K562 (cell line): ENCODE data around the gene CAPN5. TPM values are rescaled to one million over a fixed set of nuclear protein-coding genes. Genes with fewer than 3 reads are reported as not detected.

Experiments used
- ATAC-seq: fragments of 200-7000 bp; cut with Tn5 transposase; 3 replicates; pipeline ENCODE4 v1.9.1; 2020; ENCODE audit warnings: moderate library complexity
- BruUV-seq: library from RNA; stranded (reverse); fragments of 400-500 nt; replicated peaks from 2 replicates; lab custom pipeline; 2021; lab: Mats Ljungman, UMichigan
- CTCF ChIA-PET: fragments of 300-600 bp; formaldehyde crosslinking; extraction: SDS; loops from one replicate; lab custom pipeline; 2021; ENCODE audit warnings: low intra/inter-chr PET ratio; lab: Yijun Ruan, JAX
- POLR2A ChIA-PET: fragments of 300-600, 350-650 bp; sonication (Branson Sonifier 250); formaldehyde crosslinking; extraction: SDS; loops from one replicate; lab custom pipeline; 2021; ENCODE audit warnings: antibody characterized with exemption, inconsistent platforms; lab: Yijun Ruan, JAX
- DNase-seq, 4 experiments: peaks; one replicate each; pipeline versions ENCODE4 v3.0.0 to v3.0.0-alpha.2; 2011 to 2018; ENCODE audit warnings: low spot score in 3 of 4, mixed read lengths in 3 of 4; ENCODE audit errors: extremely low read depth in 1 of 4
- FAIRE-seq: peaks from 2 replicates; lab custom pipeline; 2011; peaks lifted over from hg19 to GRCh38; lab: Jason Lieb, UNC
- H2AFZ ChIP-seq: 2 replicates; pipeline ENCODE4 v1.6.0; 2011; ENCODE audit warnings: low read depth, low read length, control low read depth, inconsistent platforms
- H3K27ac ChIP-seq: fragments of 200-600 bp; 3 replicates; pipeline ENCODE4 v1.8.0; 2011; ENCODE audit warnings: low read depth, mild to moderate bottlenecking, control low read depth, inconsistent platforms, low read length, moderate library complexity, mixed read lengths; ENCODE audit errors: extremely low read depth
- H3K27me3 ChIP-seq, 2 experiments: fragments of 300-600 bp in 1 of 2; 2 replicates in 1 of 2; 3 replicates in 1 of 2; pipeline versions ENCODE4 v1.6.0 to v1.8.0; 2011; ENCODE audit warnings: inconsistent platforms in 2 of 2, low read length in 2 of 2, mild to moderate bottlenecking in 1 of 2, mixed read lengths in 1 of 2, moderate library complexity in 1 of 2; ENCODE audit not compliant: control insufficient read depth in 2 of 2, insufficient read depth in 2 of 2
- H3K36me3 ChIP-seq: fragments of 300-600 bp; 3 replicates; pipeline ENCODE4 v1.8.0; 2011; ENCODE audit warnings: mild to moderate bottlenecking, low read length, inconsistent platforms; ENCODE audit not compliant: control insufficient read depth, insufficient read depth
- H3K4me1 ChIP-seq, 2 experiments: fragments of 200-600 bp in 1 of 2; replicated peaks in 1 of 2; 2 replicates in 1 of 2; 3 replicates in 1 of 2; pipeline versions ENCODE4 v1.5.1 to v1.8.0; 2011; ENCODE audit warnings: inconsistent platforms in 2 of 2, low read length in 2 of 2, mild to moderate bottlenecking in 1 of 2, mixed read lengths in 1 of 2, moderate library complexity in 1 of 2; ENCODE audit not compliant: control insufficient read depth in 2 of 2, insufficient read depth in 2 of 2
- H3K4me2 ChIP-seq: 2 replicates; pipeline ENCODE4 v1.6.1; 2011; ENCODE audit warnings: low read length, control low read depth, inconsistent platforms, mixed read lengths; ENCODE audit not compliant: insufficient read depth
- H3K4me3 ChIP-seq: fragments of 200-600 bp; sonication (generic), shearing (Covaris generic); 2 replicates; pipeline ENCODE4 v1.5.1; 2016; ENCODE audit warnings: control low read depth, inconsistent platforms
- H3K79me2 ChIP-seq: fragments of 200-600 bp; 3 replicates; pipeline ENCODE4 v1.8.0; 2011; ENCODE audit warnings: low read length, inconsistent platforms; ENCODE audit not compliant: control insufficient read depth, insufficient read depth
- H3K9ac ChIP-seq, 2 experiments: 2 replicates each; pipeline versions ENCODE4 v1.6.0 to v1.6.1; 2011; ENCODE audit warnings: low read depth in 2 of 2, low read length in 2 of 2, control low read depth in 1 of 2, inconsistent platforms in 1 of 2, mild to moderate bottlenecking in 1 of 2, mixed read lengths in 1 of 2; ENCODE audit not compliant: insufficient read depth in 1 of 2
- H3K9me1 ChIP-seq: one replicate; pipeline ENCODE4 v1.6.0; 2011; ENCODE audit warnings: inconsistent platforms, mild to moderate bottlenecking, low read length, moderate library complexity; ENCODE audit not compliant: control insufficient read depth, insufficient read depth
- H3K9me3 ChIP-seq: replicated peaks from 2 replicates; pipeline ENCODE4 v1.5.1; 2011; ENCODE audit warnings: low read depth, low read length, inconsistent platforms; ENCODE audit not compliant: control insufficient read depth, insufficient read depth
- H4K20me1 ChIP-seq: replicated peaks from 2 replicates; pipeline ENCODE4 v1.6.1; 2011; ENCODE audit warnings: low read length, inconsistent platforms, mixed read lengths; ENCODE audit not compliant: control insufficient read depth, insufficient read depth
- BDP1 ChIP-seq: IDR thresholded peaks from 3 replicates; pipeline ENCODE4 v1.6.1; 2011; ENCODE audit not compliant: insufficient read length, insufficient read depth
- CC2D1A ChIP-seq: fragments of 450-650 bp; IDR thresholded peaks from 2 replicates; pipeline ENCODE4 v1.6.1; 2017; ENCODE audit warnings: mild to moderate bottlenecking
- ELF4 ChIP-seq: fragments of 450-650 bp; formaldehyde crosslinking; IDR thresholded peaks from 2 replicates; pipeline ENCODE4 v1.4.0; 2022; ENCODE audit warnings: missing genetic modification characterization
- KAT8 ChIP-seq: fragments of 450-650 bp; IDR thresholded peaks from 2 replicates; pipeline ENCODE4 v1.6.1; 2016; ENCODE audit warnings: low read depth, mild to moderate bottlenecking
- NKRF ChIP-seq: fragments of 450-650 bp; IDR thresholded peaks from 2 replicates; pipeline ENCODE4 v1.6.1; 2016; ENCODE audit warnings: borderline replicate concordance
- PYGO2 ChIP-seq: fragments of 450-650 bp; IDR thresholded peaks from 2 replicates; pipeline ENCODE4 v1.6.1; 2016; ENCODE audit warnings: mild to moderate bottlenecking, missing genetic modification characterization, moderate library complexity, missing compliant biosample characterization
- USF2 ChIP-seq: sonication (generic); formaldehyde crosslinking; IDR thresholded peaks from 2 replicates; pipeline ENCODE4 v1.5.0; 2020; ENCODE audit warnings: missing genetic modification reagents
- ZFP36 ChIP-seq: fragments of 150-350 bp; IDR thresholded peaks from 2 replicates; pipeline ENCODE4 v1.6.1; 2018; ENCODE audit warnings: low read length, low read depth; ENCODE audit not compliant: partially characterized antibody
- ZNF639 ChIP-seq, 2 experiments: fragments of 200-800 bp in 1 of 2; sonication (Bioruptor generic) in 1 of 2; sonication (generic) in 1 of 2; formaldehyde crosslinking in 1 of 2; IDR thresholded peaks in 1 of 2; conservative IDR thresholded peaks in 1 of 2; 2 replicates each; pipeline versions ENCODE4 v1.5.0 to v1.6.1; 2016 to 2020; ENCODE audit warnings: missing compliant biosample characterization in 1 of 2, missing genetic modification characterization in 1 of 2, missing genetic modification reagents in 1 of 2
- ZNF696 ChIP-seq: fragments of 250-450 bp; sonication (Bioruptor Pico); conservative IDR thresholded peaks from 2 replicates; pipeline ENCODE4 v1.4.0; 2020; ENCODE audit warnings: mild to moderate bottlenecking, moderate library complexity
- ZZZ3 ChIP-seq: fragments of 450-650 bp; IDR thresholded peaks from 2 replicates; pipeline ENCODE4 v1.6.1; 2016; ENCODE audit warnings: antibody characterized with exemption, mild to moderate bottlenecking, moderate library complexity
- WGBS: fragments of 100-300 bp; shearing (Covaris generic); methylation state at CpG from one replicate; pipeline ENCODE4 v1.1.6; 2016; ENCODE audit warnings: low coverage, mixed read lengths; ENCODE audit not compliant: insufficient coverage; ENCODE audit errors: missing lambda C conversion rate; 5-methylcytosine and 5-hydroxymethylcytosine counted together
- in situ Hi-C: fragments of 300-500 bp; cut with MboI; formaldehyde crosslinking; loops from 4 replicates; pipeline ENCODE4 v1.15.0; 2018; ENCODE audit warnings: inconsistent platforms, mixed read lengths
- intact Hi-C: fragments of 100-400 bp; cut with micrococcal nuclease; formaldehyde crosslinking; loops from 2 replicates; pipeline ENCODE4 v1.14.2; 2022
- polyA plus RNA-seq, 8 experiments: library from polyadenylated mRNA; depleted of rRNA in 4 of 8; stranded (reverse) in 5 of 8; unstranded in 3 of 8; fragments of >200 nt; fragmentation: Nextera tagmentation in 2 of 8; fragmentation: Illumina TruSeq in 1 of 8; extraction: Ambion mirVana in 2 of 8; extraction: Trizol in 1 of 8; gene quantifications; 2 replicates each; pipeline versions ENCODE4 v1.2.1 to v1.2.3, GENCODE V29; 2011 to 2014; ENCODE audit warnings: inconsistent platforms in 1 of 8, missing spikeins in 1 of 8
- total RNA-seq, 7 experiments: library from RNA; depleted of rRNA in 6 of 7; stranded (reverse); fragments of >200 nt in 6 of 7; fragmentation: Illumina TruSeq in 2 of 7; extraction: Trizol in 2 of 7; gene quantifications; 2 replicates each; pipeline versions ENCODE4 v1.2.1 to v1.2.3, GENCODE V29; 2011 to 2021; ENCODE audit warnings: low replicate concordance in 1 of 7

CAPN5 gene
- total and polyA plus RNA-seq, 9 of the 15 experiments (the other 6 are each of a cell fraction or from before 2014, with no cell fraction given): 0.04 to 0.44 (median 0.14) TPM; not detected in 2

- H3K36me3 ChIP-seq: no peaks in the 10 kb centered on the region
- CTCF ChIA-PET: no interaction called here
- TF ChIP-seq ZNF696 (CRISPR knock-in tag): no peak
- TF ChIP-seq ZFP36: no peak
- no peak for TF ChIP-seq ELF4 (CRISPR knock-in tag)
- no peak for TF ChIP-seq ZZZ3
- TF ChIP-seq USF2 (CRISPR knock-in tag): no peak
- no peak for TF ChIP-seq NKRF
- no peak for TF ChIP-seq KAT8
- no peak for TF ChIP-seq PYGO2
- TF ChIP-seq ZNF639 (CRISPR knock-in tag; conservative IDR thresholded peaks at IDR 0.05 in 1 of 2, IDR thresholded peaks at IDR 0.05 in 1 of 2): no peak
- no peak for TF ChIP-seq CC2D1A
- no peak for TF ChIP-seq BDP1
- H3K4me1 ChIP-seq: peaks cover 0 to 10% of the 10 kb centered on the region in 2 experiments; a peak in 1 of 5 replicates
- intact Hi-C loops: no loop called here
- ATAC-seq: no peak
- 0% methylated on average over 2 of the region's 2 CpGs for WGBS
- 0 out of 2 replicates have a peak, but pooled peaks cover 5% of the 10 kb centered on the region for H4K20me1 ChIP-seq
- no peak for FAIRE-seq
- H3K4me3 ChIP-seq: no peak overlapping the region
- H3K27me3 ChIP-seq: peaks cover 13 to 35% of the 10 kb centered on the region in 2 experiments; a peak in 3 of 5 replicates
- BruUV-seq: no TSS peak
- no peaks in the 10 kb centered on the region for H3K9me3 ChIP-seq
- no peaks in the 10 kb centered on the region for H3K9me1 ChIP-seq
- no peaks in the 10 kb centered on the region for H3K79me2 ChIP-seq
- in situ Hi-C loops: no loop called here
- H3K9ac ChIP-seq: no peak overlapping the region
- POLR2A ChIA-PET: no interaction called here
- H2AFZ ChIP-seq: no peak overlapping the region
- no peak overlapping the region for H3K4me2 ChIP-seq
- H3K27ac ChIP-seq: no peak overlapping the region
- DNase-seq: no peak
These were observed 68.3 kb downstream of the CAPN5 start for GRCh38 chr11:77135069-77135468.
